GM23338 (cell line): ENCODE data around the gene CDKAL1.
A peak's percentile ranks its signal among the peaks of the same experiment; 100 is the strongest.

Experiments
- EZH2 ChIP-seq: fragments of 200-600 bp; sonication (generic); IDR thresholded peaks from one replicate; pipeline ENCODE4 v1.8.0; 2017; ENCODE audit warnings: antibody characterized with exemption, mild to moderate bottlenecking, low read depth; ENCODE audit not compliant: unreplicated experiment
- POLR2AphosphoS5 ChIP-seq: IDR thresholded peaks from 2 replicates; pipeline ENCODE4 v1.6.1; 2016; ENCODE audit warnings: antibody characterized with exemption, low read depth
- TF ChIP-seq, protein P1 (sequence below), 2 experiments: fragments of 200-600 bp in 1 of 2; sonication (generic) in 1 of 2; conservative IDR thresholded peaks; 2 replicates each; pipeline versions ENCODE4 v1.5.1 to v1.6.1; 2016 to 2017; ENCODE audit warnings: antibody characterized with exemption in 2 of 2, low read depth in 2 of 2, mild to moderate bottlenecking in 2 of 2, moderate library complexity in 1 of 2
- TF ChIP-seq, protein P2 (sequence below): IDR thresholded peaks from one replicate; pipeline ENCODE4 v1.6.1; 2018; ENCODE audit warnings: antibody characterized with exemption; ENCODE audit not compliant: unreplicated experiment
- TF ChIP-seq, protein P3 (sequence below): IDR thresholded peaks from 2 replicates; pipeline ENCODE4 v1.6.1; 2016; ENCODE audit warnings: antibody characterized with exemption

DNA sequence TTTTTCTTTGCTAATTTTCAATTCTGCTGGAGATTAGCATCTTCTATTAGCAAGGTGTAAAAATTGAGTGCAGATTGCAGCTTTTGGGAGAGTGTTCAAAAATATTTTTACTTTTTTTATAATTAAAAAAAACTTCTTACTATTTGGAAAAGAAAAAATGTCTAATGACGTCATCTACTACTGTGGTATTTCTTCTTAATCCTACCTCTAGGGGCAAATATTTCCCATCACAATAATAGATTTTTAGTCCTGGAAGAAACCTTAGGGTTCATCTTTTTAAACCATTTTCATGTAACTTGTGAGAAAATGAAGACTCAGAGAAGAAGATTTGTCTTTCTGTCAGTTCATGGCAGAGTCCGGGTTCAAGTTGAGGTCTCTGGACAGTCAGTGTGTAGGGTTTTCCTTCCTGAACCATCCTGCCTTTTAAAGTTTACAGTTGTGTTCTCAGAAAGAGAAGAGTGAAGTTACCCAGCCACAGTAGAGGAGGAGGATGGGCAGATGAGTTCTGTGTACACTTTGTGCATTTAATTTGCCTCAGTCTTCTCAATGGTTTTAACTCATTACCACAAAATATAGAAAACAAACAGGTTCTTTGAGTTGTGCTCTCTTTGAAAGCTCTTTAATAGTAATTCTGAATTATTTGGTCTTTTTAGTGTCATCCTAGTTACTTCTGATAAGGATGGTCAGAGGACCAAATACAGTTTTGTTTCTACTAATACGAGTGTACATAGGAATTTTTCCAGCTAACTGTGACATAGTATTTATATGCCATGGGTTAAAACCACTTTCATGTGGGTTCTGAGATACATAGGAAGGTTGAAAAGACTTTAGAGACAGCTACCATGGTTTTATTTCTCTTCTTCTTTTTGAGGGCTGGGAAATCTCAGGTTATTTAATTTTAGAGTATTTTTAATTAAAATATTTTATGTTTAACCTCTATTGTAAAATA lies 184.7 kb downstream of the CDKAL1 start:
- TF ChIP-seq, protein P1, sequence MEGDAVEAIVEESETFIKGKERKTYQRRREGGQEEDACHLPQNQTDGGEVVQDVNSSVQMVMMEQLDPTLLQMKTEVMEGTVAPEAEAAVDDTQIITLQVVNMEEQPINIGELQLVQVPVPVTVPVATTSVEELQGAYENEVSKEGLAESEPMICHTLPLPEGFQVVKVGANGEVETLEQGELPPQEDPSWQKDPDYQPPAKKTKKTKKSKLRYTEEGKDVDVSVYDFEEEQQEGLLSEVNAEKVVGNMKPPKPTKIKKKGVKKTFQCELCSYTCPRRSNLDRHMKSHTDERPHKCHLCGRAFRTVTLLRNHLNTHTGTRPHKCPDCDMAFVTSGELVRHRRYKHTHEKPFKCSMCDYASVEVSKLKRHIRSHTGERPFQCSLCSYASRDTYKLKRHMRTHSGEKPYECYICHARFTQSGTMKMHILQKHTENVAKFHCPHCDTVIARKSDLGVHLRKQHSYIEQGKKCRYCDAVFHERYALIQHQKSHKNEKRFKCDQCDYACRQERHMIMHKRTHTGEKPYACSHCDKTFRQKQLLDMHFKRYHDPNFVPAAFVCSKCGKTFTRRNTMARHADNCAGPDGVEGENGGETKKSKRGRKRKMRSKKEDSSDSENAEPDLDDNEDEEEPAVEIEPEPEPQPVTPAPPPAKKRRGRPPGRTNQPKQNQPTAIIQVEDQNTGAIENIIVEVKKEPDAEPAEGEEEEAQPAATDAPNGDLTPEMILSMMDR (conservative IDR thresholded peaks at IDR 0.05; ENCODE audit: low read depth in 2 of 2) = 0 out of 4 replicates have a peak, but pooled peaks of 1 of the 2 experiments have one; percentile 11
- TF ChIP-seq POLR2AphosphoS5 (no peak), EZH2 (no peak)
- TF ChIP-seq, protein P2, sequence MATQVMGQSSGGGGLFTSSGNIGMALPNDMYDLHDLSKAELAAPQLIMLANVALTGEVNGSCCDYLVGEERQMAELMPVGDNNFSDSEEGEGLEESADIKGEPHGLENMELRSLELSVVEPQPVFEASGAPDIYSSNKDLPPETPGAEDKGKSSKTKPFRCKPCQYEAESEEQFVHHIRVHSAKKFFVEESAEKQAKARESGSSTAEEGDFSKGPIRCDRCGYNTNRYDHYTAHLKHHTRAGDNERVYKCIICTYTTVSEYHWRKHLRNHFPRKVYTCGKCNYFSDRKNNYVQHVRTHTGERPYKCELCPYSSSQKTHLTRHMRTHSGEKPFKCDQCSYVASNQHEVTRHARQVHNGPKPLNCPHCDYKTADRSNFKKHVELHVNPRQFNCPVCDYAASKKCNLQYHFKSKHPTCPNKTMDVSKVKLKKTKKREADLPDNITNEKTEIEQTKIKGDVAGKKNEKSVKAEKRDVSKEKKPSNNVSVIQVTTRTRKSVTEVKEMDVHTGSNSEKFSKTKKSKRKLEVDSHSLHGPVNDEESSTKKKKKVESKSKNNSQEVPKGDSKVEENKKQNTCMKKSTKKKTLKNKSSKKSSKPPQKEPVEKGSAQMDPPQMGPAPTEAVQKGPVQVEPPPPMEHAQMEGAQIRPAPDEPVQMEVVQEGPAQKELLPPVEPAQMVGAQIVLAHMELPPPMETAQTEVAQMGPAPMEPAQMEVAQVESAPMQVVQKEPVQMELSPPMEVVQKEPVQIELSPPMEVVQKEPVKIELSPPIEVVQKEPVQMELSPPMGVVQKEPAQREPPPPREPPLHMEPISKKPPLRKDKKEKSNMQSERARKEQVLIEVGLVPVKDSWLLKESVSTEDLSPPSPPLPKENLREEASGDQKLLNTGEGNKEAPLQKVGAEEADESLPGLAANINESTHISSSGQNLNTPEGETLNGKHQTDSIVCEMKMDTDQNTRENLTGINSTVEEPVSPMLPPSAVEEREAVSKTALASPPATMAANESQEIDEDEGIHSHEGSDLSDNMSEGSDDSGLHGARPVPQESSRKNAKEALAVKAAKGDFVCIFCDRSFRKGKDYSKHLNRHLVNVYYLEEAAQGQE = no peak
- TF ChIP-seq, protein P3, sequence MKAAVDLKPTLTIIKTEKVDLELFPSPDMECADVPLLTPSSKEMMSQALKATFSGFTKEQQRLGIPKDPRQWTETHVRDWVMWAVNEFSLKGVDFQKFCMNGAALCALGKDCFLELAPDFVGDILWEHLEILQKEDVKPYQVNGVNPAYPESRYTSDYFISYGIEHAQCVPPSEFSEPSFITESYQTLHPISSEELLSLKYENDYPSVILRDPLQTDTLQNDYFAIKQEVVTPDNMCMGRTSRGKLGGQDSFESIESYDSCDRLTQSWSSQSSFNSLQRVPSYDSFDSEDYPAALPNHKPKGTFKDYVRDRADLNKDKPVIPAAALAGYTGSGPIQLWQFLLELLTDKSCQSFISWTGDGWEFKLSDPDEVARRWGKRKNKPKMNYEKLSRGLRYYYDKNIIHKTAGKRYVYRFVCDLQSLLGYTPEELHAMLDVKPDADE = no peak
